GM08714 (cell line): ENCODE results near the gene TOM1.

ENCODE experiments used
- H3K4me3 ChIP-seq: fragments of 200-500 bp; sonication (Bioruptor generic); 2 replicates; pipeline ENCODE4 v1.5.1; 2014; ENCODE audit warnings: mild to moderate bottlenecking, low read length, inconsistent platforms
- ZNF274 ChIP-seq: IDR thresholded peaks from 2 replicates; pipeline ENCODE4 v1.6.1; 2012; ENCODE audit warnings: mild to moderate bottlenecking, low read depth, low read length

TOM1 gene

GRCh38 chr22:35292786-35293185 is 6.9 kb upstream of the TOM1 start:
- TF ChIP-seq ZNF274 = no peak
- no peak overlapping the region for H3K4me3 ChIP-seq

- no peak for TF ChIP-seq ZNF274
- no peak overlapping the region for H3K4me3 ChIP-seq
These were observed 3.6 kb upstream of the TOM1 start for GRCh38 chr22:35296051-35296450.

DNA sequence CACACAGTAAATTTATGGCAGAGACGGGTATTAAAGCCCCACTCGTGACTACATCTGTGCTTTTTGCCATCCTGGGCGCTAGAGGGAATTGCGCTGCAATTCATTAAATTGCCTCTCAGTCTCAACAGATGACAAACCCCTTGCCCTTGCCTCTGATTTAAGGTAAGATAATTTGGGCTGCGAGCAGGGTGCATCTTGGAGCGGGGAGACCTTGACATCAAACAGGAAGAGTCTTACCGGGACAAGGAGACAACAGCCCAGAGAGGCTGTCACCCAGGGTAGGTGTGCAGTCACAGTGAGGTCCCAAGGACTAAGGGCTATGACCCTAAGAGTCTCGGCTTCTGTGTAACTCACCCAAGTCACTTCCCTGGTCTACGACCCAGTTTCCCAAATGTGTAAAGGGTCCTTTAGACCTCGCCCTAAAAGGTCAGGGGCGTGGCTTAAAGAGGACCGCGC is 449 bp upstream of the TOM1 start:
- no peak for TF ChIP-seq ZNF274
- H3K4me3 ChIP-seq = peak overlapping the region; percentile 75; the same call in 1 of the 2 replicates

DNA sequence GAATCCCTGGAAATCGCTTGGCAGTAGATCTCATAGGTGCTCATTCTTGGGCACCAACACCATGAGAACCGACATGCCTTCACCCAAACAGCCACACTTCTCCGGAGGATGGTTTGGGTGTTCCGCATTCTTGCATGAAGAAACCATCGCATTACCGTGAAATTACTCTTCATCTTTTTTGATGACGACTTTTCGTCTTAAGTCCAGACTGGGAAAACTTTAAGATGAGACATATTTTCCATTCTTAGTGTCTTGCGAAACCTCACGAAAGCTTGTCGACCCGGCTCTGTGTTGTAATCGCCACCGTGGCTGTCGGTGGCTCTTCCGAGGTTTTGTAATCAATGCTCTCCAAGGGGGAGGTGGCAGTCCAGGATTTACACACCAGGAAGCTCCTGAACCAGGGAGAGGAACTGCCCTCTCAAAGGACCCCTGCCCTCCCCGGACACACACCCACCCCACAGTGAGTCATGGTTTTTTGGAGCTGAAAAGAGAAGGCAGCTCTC is 1.7 kb downstream of the TOM1 start:
- H3K4me3 ChIP-seq = no peak overlapping the region

DNA sequence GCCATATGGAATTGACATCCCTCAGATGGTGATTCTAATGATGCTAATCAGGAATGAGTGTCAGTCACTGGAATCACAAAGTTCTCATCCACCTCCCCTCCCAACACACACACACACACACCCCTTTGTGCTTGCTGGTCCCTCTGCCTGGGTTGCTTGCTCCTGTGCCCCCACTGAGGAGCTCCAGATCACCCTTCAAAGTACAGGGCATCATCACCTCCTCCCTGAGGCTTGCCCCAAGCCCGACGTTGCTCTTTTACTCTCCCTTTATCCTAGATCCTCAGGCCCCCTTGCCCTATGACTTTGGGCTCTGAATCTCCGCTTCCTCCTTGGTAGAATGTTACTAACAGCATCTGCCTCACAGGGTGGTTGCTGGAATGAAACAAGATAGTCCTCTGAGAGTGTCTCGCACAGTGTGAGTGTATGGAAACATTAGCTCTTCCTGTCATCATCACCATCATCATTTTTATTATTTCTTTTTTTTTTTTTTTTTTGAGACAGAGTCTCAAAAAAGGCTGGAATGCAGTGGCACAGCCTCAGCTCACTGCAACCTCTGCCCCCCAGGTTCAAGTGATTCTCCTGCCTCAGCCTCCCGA is 3.4 kb downstream of the TOM1 start:
- H3K4me3 ChIP-seq = no peak overlapping the region
- no peak for TF ChIP-seq ZNF274

More for the DNA sequence above, 1.7 kb downstream of the TOM1 start:
- TF ChIP-seq ZNF274 = no peak

GRCh38 chr22:35305525-35306070 is 5.9 kb downstream of the TOM1 start:
- H3K4me3 ChIP-seq = no peak overlapping the region
- no peak for TF ChIP-seq ZNF274

GRCh38 chr22:35306350-35306967 is 6.8 kb downstream of the TOM1 start:
- no peak overlapping the region for H3K4me3 ChIP-seq
- TF ChIP-seq ZNF274 = no peak

DNA sequence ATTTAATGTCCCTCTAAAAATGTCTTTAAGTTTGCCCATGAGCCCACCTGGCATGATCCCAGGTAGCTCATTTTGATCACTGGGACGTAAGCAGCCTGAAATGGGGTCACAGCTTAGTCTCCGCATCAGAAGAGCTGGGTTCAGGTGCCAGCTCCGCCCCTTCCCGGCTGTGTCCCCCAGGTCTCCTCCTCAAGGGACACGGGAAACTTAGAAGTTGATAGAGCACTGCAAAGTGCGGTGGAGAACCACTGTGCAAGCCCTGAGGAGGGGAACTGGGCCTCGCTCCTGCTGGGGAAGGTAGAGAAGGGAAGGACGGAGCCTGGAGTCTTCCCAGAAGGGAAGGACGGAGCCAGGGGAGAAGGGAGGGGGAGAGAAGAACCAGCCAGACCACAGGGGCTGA is 7.7 kb downstream of the TOM1 start:
- no peak overlapping the region for H3K4me3 ChIP-seq
- TF ChIP-seq ZNF274 = no peak

GRCh38 chr22:35307892-35308291 is 8.2 kb downstream of the TOM1 start:
- TF ChIP-seq ZNF274 = no peak

GRCh38 chr22:35308480-35309021 is 8.9 kb downstream of the TOM1 start:
- no peak for TF ChIP-seq ZNF274
- no peak overlapping the region for H3K4me3 ChIP-seq

More at GRCh38 chr22:35307892-35308291, 8.2 kb downstream of the TOM1 start:
- H3K4me3 ChIP-seq = no peak overlapping the region

DNA sequence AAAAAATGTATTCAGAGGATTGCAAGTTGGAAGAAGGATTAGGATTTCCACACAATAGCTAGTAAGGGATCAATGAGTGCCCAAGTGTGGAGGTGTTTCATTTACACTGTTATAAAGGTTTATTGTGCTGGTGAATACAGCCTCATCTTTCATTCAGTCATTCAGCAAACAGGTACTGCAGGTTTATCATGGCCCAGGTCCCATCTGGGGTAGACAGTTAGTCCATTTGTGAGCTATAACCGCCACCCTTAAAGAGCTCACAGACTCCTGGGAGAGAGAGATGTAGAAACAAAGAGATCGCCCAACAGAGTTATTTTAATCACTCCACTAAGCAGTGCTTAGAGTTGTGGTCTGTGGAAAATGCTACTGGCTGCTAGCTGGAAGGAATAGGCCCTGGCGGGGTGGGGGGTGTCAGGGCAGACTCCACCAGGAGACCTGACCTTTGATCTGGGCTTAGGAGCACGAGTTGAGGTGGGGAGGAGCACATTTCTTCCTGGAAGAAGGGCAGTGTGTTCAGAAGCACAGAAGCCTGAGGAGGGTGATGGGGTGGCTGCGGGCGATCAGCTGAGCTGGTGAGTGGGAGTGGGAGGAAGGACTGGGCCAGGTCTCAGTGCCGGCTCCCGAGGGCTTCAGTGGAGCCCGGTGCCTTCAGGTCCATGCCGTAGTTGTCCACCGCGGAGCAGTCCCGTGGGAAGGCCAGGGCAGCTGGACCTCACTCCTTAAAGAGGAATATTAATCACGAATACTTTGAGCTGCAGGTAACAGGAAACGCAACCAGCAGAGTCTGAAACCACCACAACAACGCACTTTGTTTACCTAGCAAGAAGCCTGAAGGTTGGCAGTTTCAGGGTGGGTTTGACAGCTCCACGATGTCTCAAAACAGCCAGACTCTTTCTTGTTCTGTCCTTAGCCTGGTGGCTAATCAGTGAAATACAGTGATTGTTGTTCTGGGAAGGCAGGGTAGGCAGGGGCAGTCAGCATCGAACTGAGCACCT is 11.2 kb downstream of the TOM1 start:
- H3K4me3 ChIP-seq = no peak overlapping the region
- TF ChIP-seq ZNF274 = no peak

GRCh38 chr22:35311551-35311999 is 11.9 kb downstream of the TOM1 start:
- TF ChIP-seq ZNF274 = no peak
- no peak overlapping the region for H3K4me3 ChIP-seq

GRCh38 chr22:35312198-35313059 is 12.7 kb downstream of the TOM1 start:
- no peak overlapping the region for H3K4me3 ChIP-seq
- TF ChIP-seq ZNF274 = no peak
